ENCODE measurements around the gene DECR2.

The DECR2 gene

GRCh38 chr16:460787-461186 lies 59.1 kb downstream of the DECR2 start:
- H3K79me2 ChIP-seq (ENCODE audit: control insufficient read depth, low read length): peaks cover 23% of the 10 kb centered on the region
- 0 out of 2 replicates have a peak, but pooled peaks cover 3% of the 10 kb centered on the region for H4K20me1 ChIP-seq (ENCODE audit: control insufficient read depth, insufficient read depth, low read depth, low read length)
- no peaks in the 10 kb centered on the region for H3K9me3 ChIP-seq (ENCODE audit: control insufficient read depth, insufficient read depth, low read length)
- no peak overlapping the region for H3K4me2 ChIP-seq (ENCODE audit: low read length)
- H3K27me3 ChIP-seq (ENCODE audit: control insufficient read depth, low read length): no peaks in the 10 kb centered on the region
- no peaks in the 10 kb centered on the region for H3K4me1 ChIP-seq (ENCODE audit: control insufficient read depth, low read length)
- H3F3A ChIP-seq (ENCODE audit: control insufficient read depth, insufficient read depth): peaks cover 6% of the 10 kb centered on the region; the same call in 1 of the 2 replicates
- no peaks in the 10 kb centered on the region for H3K9me2 ChIP-seq (replicated peaks; ENCODE audit: control insufficient read depth, low read length)
- H3K36me3 ChIP-seq (ENCODE audit: control insufficient read depth, low read length): peaks cover 4% of the 10 kb centered on the region; the same call in 1 of the 2 replicates
- no peak overlapping the region for H3K27ac ChIP-seq (ENCODE audit: low read depth, low read length)
- H3K4me3 ChIP-seq (ENCODE audit: low read length): no peak overlapping the region
- no peak for TF ChIP-seq EZH2phosphoT487 (IDR thresholded peaks at IDR 0.05; ENCODE audit: borderline replicate concordance, low read length)
- TF ChIP-seq CTCF (IDR thresholded peaks at IDR 0.05; ENCODE audit: low read depth, low read length, poor library complexity, severe bottlenecking): no peak
